HG03439 (cell line): ENCODE measurements around the gene VPS4B.

ENCODE experiments used
- ATAC-seq: cut with Tn5 transposase; IDR thresholded peaks from one replicate; pipeline ENCODE4 v1.9.1; 2021; ENCODE audit warnings: mild to moderate bottlenecking, moderate library complexity; ENCODE audit not compliant: unreplicated experiment

VPS4B gene

DNA sequence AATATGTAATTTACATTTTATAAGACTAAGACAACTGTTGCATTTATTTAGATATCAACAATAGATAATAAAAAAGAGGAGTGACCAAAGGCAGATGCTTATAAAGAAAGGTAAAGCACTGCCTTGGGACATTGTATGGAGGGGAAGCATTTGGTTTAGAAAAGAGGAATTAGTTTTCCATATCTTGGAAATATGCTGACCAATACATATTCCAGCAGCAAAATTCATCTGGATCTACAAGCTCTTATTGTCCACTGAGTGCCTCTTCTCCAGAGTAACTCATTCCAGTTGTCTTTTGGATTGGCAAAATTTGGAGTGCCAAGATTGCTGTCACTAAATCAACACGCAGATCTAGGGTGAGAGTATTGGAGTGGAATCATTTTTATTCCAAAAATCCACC, 8.9 kb upstream of the VPS4B start:
- ATAC-seq, result no peak

GRCh38 chr18:63430526-63430925, 8.2 kb upstream of the VPS4B start:
- no peak for ATAC-seq

GRCh38 chr18:63427558-63427957, 5.3 kb upstream of the VPS4B start:
- no peak for ATAC-seq

DNA sequence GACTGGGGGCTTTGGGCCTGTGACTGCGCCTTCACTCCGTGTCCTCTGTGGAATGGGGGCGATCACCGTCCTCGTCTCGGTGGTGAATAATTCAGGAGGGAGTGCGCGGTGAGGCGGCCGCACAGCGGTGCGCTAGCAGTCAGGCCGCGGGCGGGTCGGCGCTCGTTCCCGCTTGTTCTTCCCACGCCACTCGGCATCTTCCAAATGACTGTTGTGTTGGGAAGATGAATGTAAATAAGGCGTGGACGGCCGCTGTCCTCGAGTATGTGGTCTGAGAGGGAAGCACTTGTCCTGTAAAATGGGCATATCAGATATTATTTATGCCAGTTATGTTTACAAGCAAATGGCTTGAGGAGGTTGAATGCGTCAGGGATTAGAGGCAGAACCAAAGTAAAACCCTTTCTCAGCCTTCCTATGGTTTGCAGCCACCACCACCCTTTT, 608 bp upstream of the VPS4B start:
- ATAC-seq, result peak; percentile 47

DNA sequence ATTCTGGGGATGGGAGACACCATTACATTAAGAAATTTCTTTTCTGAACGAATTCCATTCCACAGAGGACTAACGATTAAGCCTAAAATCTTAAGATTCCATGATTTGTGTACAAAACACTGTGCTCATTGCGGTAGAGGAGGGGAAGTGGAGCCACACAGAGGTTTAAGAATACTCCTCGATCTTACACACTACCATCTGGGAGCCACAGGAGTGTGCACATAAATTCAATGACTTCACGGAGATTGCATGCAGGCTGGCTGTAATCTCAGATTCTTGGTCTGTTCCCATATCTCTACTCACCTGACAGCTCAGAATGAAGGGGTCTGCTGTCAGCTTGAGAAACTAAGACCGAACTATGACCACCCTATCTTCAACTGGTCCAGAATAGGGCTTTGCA, 762 bp downstream of the VPS4B start:
- no peak for ATAC-seq

DNA sequence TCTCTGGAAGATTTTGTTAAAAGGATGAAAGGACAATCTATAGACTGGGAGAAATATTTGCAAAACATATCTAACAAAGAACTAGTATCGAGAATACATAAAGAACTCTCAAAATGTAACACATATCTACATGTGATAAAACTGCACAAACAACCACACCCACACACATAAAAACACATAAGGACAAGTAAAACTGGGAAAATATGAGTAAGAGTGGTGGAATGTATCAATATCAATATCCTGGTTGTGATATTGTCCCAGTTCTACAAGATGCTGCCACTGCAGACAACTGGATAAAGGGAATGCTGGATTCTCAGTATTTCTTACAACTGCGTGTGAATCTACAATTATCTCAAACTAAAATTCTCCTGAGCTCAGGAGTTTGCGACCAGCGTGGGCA, 9.3 kb downstream of the VPS4B start:
- ATAC-seq, result no peak

GRCh38 chr18:63410792-63411191, 11.5 kb downstream of the VPS4B start:
- no peak for ATAC-seq

- ATAC-seq, result no peak
Measured at GRCh38 chr18:63409301-63409700, 13.0 kb downstream of the VPS4B start.

DNA sequence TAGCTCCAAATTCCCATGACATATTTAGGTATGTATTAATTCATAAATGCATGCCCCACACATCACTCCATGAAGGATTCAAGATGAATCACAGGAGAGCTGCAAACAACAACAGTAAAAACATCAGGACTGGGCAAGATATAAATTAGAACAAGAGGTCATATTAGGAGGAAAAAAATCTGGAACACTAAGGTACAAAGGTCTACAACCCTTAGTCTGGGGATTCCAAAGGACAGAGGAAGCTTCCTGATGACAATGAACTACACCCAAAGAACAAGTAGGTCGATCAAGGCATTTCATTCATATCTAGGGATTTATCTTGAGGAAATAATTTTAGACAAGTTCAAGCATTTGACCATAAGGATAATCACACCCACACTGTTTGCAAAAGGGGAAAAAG, 14.5 kb downstream of the VPS4B start:
- ATAC-seq, result no peak

GRCh38 chr18:63405986-63406385, 16.3 kb downstream of the VPS4B start:
- no peak for ATAC-seq

DNA sequence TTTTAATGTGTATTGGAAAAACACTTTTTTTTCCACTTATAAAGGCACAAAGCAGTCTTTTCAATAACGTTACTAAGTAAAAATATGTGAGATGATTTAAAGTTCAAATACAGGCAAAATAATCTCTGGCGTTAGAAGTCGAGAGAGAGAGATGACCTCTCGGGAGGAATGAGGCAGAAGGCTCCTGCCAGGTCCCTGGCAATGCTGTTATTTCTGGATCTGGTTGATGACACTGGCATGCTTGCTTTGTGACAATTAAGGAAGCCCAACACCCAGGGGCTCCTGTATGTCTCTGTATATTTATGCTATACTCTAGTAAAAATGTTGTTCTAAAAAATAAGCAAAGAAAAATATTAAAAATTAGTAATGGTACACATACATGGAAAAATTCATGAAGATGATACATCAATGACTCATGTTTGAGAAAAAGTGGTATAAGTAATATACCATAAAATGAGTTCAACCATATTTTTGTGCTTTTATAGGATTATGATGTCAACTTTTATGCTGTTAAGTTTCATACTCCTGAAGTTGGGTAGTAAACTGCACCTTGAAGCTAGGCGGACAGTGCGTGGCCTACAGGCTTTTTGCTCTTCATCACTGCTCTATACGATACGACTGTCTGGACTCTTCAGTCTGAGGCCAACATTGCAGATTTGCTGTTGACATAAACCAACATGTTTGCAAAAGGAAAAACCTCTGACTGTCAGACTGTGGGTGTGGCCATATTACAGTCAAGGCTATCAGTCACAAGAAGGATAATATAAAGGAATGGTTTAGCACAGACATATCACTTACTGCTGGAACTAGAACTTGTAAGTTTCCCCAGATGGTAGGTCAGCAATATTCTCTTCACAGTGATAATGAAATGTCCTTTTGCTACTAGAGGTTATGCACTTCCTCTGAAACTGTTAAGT, 19.8 kb downstream of the VPS4B start:
- no peak for ATAC-seq

- ATAC-seq, result no peak
Measured at GRCh38 chr18:63399300-63399699, 23.0 kb downstream of the VPS4B start.

- no peak for ATAC-seq
Measured at GRCh38 chr18:63397349-63397748, 24.9 kb downstream of the VPS4B start.

- ATAC-seq, result no peak
Measured at GRCh38 chr18:63395503-63395902, 26.8 kb downstream of the VPS4B start.

DNA sequence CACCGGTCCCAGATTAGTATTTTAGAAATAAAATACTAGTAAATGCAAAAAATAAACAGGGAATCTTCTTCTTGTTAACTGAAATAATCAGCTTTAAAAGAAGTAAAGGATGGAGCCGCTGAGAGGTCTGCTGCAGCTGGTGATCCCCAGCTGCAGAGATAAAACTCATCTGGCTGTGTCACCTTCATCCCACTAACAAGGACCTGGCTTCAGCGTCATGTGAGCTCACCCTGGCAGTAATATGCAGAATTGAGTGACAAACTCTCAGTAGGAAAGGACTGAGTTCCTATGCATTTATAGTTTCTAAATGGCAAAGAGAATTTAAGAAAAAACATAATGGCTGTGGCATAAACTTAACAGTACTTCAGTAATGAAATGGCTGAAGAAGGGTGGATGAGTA, 27.3 kb downstream of the VPS4B start:
- ATAC-seq, result no peak

- ATAC-seq, result no peak
Measured at GRCh38 chr18:63387861-63388260, 34.4 kb downstream of the VPS4B start.

- ATAC-seq, result no peak
Measured at GRCh38 chr18:63382843-63383242, 39.4 kb downstream of the VPS4B start.

DNA sequence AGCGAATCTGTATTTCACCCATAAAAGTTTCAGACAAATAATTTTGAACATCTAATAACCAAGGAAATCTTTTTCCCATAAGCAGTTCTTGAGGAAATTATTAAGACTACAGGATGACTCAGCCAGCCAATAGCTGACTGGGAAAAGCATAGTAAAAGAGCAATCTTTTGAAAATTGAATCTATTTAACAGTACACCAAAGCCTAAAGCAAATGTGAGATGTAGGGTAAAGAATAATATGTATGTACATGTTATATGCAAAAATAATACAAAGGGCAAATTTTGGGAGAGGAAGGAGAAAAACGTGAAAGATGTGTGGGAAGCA, 42.7 kb downstream of the VPS4B start:
- ATAC-seq, result no peak

DNA sequence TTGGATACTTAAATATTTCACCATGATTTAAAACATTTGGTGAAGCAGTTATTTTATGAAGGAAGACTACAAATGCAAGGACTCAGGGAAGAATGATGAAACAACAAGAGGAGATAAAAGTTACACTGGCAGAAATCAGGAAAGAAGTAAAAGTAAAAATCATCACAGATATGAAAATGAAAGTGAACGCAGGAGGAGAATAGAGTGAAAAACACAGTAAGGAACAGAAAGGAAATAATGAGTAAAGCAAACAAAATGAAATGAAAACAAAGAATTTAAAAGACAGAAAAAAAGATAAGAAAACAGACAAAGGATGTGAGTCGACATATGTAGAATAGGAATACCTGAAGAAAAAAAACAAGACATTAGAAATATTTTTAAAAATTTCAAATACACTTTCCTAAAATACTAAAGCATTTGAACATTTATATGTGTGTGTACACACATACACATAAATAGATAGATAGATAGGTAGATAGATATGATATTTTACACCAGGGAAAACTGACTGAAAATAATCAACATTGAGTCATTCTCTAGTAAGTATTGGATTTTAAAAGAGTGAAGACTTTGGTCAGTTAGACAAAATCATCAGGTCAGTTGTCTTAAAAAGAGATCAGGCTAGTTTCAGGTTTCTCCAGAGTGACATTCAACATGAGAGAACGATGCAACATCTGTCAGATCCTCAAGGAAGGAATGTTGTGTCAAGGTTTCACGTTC, 43.2 kb downstream of the VPS4B start:
- no peak for ATAC-seq

DNA sequence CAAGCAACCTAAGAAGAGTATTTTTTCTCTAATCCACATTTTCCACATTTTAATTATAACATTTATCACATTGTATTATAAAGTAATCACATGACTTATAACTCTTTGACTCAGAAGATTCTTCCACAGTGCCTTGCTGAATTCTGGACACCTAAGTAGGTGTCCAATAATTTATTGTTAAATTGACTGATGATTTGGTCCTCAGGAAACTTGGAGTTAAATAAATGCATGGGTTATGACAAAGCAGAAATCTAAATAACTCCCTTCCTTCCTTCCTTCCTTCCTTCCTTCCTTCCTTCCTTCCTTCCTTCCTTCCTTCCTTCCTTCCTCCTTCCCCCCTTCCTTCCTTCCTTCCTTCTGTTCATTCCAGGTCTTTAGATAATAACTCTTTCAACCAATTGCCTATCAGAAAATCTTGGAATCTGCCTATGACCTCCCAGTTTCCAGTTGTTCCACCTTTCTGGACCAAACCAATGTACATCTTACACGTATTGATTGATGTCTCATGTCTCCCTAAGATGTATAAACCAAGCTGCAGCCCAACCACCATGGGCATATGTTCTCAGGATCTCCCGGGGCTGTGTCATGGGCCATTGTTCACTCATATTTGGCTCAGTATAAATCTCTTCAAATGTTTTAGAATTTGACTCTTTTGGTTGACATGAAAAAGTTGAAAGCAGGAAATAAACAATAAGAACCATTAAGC, 44.8 kb downstream of the VPS4B start:
- ATAC-seq, result no peak

GRCh38 chr18:63376538-63376937, 45.7 kb downstream of the VPS4B start:
- ATAC-seq, result no peak

GRCh38 chr18:63374540-63374939, 47.7 kb downstream of the VPS4B start:
- no peak for ATAC-seq
